ENCODE results near the gene TSN.

DNA sequence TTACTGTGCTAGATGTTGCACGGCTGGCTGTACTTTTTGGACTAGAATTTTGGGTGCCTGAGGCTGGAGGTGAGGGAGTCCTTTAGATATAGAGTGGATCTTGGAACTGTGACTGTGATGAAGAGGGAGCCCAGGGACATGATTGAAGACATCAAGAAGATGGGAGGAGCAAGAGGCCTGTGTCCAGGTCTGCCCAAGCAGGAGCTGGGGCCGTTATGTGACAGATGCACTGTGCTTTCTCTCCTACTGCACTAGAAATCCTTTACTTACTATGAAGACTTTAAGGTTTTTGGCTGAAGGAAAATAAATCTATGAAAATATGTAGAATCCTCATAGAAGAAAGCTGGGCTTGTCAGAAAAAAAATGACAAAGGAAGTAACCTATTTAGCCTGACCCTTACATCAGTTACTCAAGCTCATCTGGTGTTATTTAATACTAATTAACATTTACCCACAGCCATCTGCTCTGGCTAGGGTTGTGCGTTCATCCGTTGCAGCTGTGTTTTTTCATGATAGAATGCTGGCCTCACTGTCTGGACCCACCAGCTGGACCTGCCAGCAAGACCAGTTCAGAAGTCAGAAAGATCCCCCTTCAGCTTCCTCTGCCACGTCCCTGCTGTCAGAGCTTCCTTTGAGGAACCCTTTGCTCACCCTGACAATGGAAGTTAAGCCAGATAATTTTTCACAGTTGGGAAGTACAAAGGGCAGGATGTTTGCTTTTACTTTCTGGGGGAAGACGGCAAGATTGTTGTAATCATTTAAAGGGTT is 16.7 kb downstream of the TSN start:
- TF ChIP-seq, protein P1, sequence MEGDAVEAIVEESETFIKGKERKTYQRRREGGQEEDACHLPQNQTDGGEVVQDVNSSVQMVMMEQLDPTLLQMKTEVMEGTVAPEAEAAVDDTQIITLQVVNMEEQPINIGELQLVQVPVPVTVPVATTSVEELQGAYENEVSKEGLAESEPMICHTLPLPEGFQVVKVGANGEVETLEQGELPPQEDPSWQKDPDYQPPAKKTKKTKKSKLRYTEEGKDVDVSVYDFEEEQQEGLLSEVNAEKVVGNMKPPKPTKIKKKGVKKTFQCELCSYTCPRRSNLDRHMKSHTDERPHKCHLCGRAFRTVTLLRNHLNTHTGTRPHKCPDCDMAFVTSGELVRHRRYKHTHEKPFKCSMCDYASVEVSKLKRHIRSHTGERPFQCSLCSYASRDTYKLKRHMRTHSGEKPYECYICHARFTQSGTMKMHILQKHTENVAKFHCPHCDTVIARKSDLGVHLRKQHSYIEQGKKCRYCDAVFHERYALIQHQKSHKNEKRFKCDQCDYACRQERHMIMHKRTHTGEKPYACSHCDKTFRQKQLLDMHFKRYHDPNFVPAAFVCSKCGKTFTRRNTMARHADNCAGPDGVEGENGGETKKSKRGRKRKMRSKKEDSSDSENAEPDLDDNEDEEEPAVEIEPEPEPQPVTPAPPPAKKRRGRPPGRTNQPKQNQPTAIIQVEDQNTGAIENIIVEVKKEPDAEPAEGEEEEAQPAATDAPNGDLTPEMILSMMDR (conservative IDR thresholded peaks at IDR 0.05) = no peak
- TF ChIP-seq ZFX (IDR thresholded peaks at IDR 0.05) = no peak
